Breast epithelium (tissue), 3 donors: ENCODE data around the gene UNC80.

Experiments used
- POLR2A ChIP-seq: fragments of 450-650 bp; IDR thresholded peaks from one replicate; pipeline ENCODE4 v1.6.1; 2016; ENCODE audit warnings: antibody characterized with exemption, mild to moderate bottlenecking, moderate library complexity
- POLR2AphosphoS5 ChIP-seq, 3 donors: sonication (generic); formaldehyde crosslinking; IDR thresholded peaks; one replicate each; pipeline ENCODE4 v1.6.1; 2017; ENCODE audit warnings: antibody characterized with exemption in 3 of 3
- TF ChIP-seq, protein P1 (sequence below), 3 donors: fragments of 450-650 bp; IDR thresholded peaks; one replicate each; pipeline ENCODE4 v1.5.1; 2016 to 2017; ENCODE audit warnings: antibody characterized with exemption in 3 of 3, mild to moderate bottlenecking in 3 of 3, moderate library complexity in 3 of 3

DNA sequence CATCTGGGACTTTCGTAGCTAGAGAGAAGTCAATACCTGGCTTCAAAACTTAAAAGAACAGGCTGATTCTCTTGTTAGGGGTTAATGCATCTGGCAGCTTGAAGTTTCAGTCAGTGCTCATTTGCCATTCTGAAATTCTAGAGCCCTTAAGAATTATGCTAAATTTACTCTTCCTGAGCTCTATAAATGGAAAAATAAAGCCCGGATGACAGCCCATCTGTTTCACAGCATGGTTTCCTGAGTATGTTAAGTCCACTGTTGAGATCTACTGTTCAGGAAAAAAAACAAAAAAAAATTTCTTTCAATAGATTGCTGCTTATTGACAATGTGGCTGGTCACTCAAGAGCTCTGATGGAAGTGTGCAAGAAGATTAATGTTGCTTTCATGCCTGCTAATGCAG lies 129.5 kb downstream of the UNC80 start:
- TF ChIP-seq POLR2A = no peak
- TF ChIP-seq, protein P1, sequence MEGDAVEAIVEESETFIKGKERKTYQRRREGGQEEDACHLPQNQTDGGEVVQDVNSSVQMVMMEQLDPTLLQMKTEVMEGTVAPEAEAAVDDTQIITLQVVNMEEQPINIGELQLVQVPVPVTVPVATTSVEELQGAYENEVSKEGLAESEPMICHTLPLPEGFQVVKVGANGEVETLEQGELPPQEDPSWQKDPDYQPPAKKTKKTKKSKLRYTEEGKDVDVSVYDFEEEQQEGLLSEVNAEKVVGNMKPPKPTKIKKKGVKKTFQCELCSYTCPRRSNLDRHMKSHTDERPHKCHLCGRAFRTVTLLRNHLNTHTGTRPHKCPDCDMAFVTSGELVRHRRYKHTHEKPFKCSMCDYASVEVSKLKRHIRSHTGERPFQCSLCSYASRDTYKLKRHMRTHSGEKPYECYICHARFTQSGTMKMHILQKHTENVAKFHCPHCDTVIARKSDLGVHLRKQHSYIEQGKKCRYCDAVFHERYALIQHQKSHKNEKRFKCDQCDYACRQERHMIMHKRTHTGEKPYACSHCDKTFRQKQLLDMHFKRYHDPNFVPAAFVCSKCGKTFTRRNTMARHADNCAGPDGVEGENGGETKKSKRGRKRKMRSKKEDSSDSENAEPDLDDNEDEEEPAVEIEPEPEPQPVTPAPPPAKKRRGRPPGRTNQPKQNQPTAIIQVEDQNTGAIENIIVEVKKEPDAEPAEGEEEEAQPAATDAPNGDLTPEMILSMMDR (IDR thresholded peaks at IDR 0.05) = no peak
- no peak for TF ChIP-seq POLR2AphosphoS5 (IDR thresholded peaks at IDR 0.05)
